Natural killer cell (primary cell): ENCODE measurements around the gene CXCL3. TPM values are rescaled to one million over a fixed set of nuclear protein-coding genes. Genes with fewer than 3 reads are reported as not detected.

Source experiments
- ATAC-seq, 3 donors: fragments of 150-1000 bp in 2 of 3; fragments of 200-7000 bp in 1 of 3; cut with Tn5 transposase; 1 replicate in 1 of 3; 2 replicates in 2 of 3; pipeline ENCODE4 v1.10.0; 2021; ENCODE audit warnings: mild to moderate bottlenecking in 2 of 3, moderate library complexity in 2 of 3
- DNase-seq, 2 donors: peaks; one replicate each; pipeline versions ENCODE4 v3.0.0 to v3.0.0-alpha.2; 2013 to 2021; ENCODE audit warnings: mixed read lengths in 1 of 2
- H3K27ac ChIP-seq: one replicate; pipeline ENCODE4 v1.5.1; 2013; ENCODE audit warnings: mild to moderate bottlenecking, low read length
- H3K27me3 ChIP-seq: one replicate; pipeline ENCODE4 v1.6.1; 2013; ENCODE audit warnings: low read length; ENCODE audit not compliant: control insufficient read depth, insufficient read depth
- H3K36me3 ChIP-seq: one replicate; pipeline ENCODE4 v1.6.1; 2013; ENCODE audit warnings: low read length; ENCODE audit not compliant: control insufficient read depth, insufficient read depth
- H3K4me1 ChIP-seq: one replicate; pipeline ENCODE4 v1.6.1; 2013; ENCODE audit warnings: low read length; ENCODE audit not compliant: control insufficient read depth, insufficient read depth
- H3K4me3 ChIP-seq: one replicate; pipeline ENCODE4 v1.5.1; 2013; ENCODE audit warnings: low read length
- H3K9me3 ChIP-seq: one replicate; pipeline ENCODE4 v1.6.1; 2013; ENCODE audit warnings: low read length; ENCODE audit not compliant: control insufficient read depth, insufficient read depth
- H3K27ac Mint-ChIP-seq, 2 donors: one replicate each; pipeline ENCODE4 v1.8.0; 2022; ENCODE audit warnings: mild to moderate bottlenecking in 2 of 2, mixed read lengths in 2 of 2, moderate library complexity in 1 of 2
- H3K27me3 Mint-ChIP-seq, 2 donors: one replicate each; pipeline ENCODE4 v1.8.0; 2022; ENCODE audit warnings: low read depth in 2 of 2, mixed read lengths in 2 of 2
- H3K36me3 Mint-ChIP-seq: one replicate; pipeline ENCODE4 v1.8.0; 2022; ENCODE audit warnings: mixed read lengths
- H3K4me1 Mint-ChIP-seq, 2 donors: one replicate each; pipeline ENCODE4 v1.8.0; 2022; ENCODE audit warnings: mixed read lengths in 2 of 2
- H3K4me3 Mint-ChIP-seq: one replicate; pipeline ENCODE4 v1.8.0; 2022; ENCODE audit warnings: mild to moderate bottlenecking, moderate library complexity, mixed read lengths
- H3K9me3 Mint-ChIP-seq, 2 donors: one replicate each; pipeline ENCODE4 v1.8.0; 2022; ENCODE audit warnings: mixed read lengths in 2 of 2
- WGBS: methylation state at CpG from one replicate; pipeline ENCODE4 v1.1.7; 2013; ENCODE audit warnings: missing lambda C conversion rate; ENCODE audit not compliant: insufficient coverage; 5-methylcytosine and 5-hydroxymethylcytosine counted together
- intact Hi-C: fragments of 100-400 bp; cut with micrococcal nuclease; formaldehyde crosslinking; loops from one replicate; pipeline ENCODE4 v1.14.2; 2022
- total RNA-seq, 4 donors: library from RNA; stranded (reverse); fragments of 120-200 nt in 1 of 4; gene quantifications; one replicate each; pipeline versions ENCODE4 v1.2.3 to v1.2.4, GENCODE V29; 2013 to 2022
- TF ChIP-seq, protein P1 (sequence below): fragments of 200-600 bp; IDR thresholded peaks from one replicate; pipeline ENCODE4 v1.8.0; 2022; ENCODE audit warnings: antibody characterized with exemption

Gene CXCL3
- total RNA-seq, 3 donors from 2014 or later (not counting 1 experiment from before 2014, with no cell fraction given), result 1.1 to 6.6 (median 3.5) TPM

GRCh38 chr4:74045247-74045646 lies 6.8 kb upstream of the CXCL3 start:
- Histone ChIP-seq H3K36me3 (no peaks in the 10 kb centered on the region), H3K27me3 (peaks cover 1% of the 10 kb centered on the region), H3K27ac (no peak overlapping the region), H3K9me3 (no peaks in the 10 kb centered on the region), H3K4me3 (no peak overlapping the region), H3K4me1 (no peaks in the 10 kb centered on the region)
- DNase-seq, result no peak
- intact Hi-C loops, result no loop called here
- peaks cover 6 to 8% of the 10 kb centered on the region in 2 donors for H3K9me3 Mint-ChIP-seq
- no peaks in the 10 kb centered on the region for H3K36me3 Mint-ChIP-seq
- TF ChIP-seq, protein P1, sequence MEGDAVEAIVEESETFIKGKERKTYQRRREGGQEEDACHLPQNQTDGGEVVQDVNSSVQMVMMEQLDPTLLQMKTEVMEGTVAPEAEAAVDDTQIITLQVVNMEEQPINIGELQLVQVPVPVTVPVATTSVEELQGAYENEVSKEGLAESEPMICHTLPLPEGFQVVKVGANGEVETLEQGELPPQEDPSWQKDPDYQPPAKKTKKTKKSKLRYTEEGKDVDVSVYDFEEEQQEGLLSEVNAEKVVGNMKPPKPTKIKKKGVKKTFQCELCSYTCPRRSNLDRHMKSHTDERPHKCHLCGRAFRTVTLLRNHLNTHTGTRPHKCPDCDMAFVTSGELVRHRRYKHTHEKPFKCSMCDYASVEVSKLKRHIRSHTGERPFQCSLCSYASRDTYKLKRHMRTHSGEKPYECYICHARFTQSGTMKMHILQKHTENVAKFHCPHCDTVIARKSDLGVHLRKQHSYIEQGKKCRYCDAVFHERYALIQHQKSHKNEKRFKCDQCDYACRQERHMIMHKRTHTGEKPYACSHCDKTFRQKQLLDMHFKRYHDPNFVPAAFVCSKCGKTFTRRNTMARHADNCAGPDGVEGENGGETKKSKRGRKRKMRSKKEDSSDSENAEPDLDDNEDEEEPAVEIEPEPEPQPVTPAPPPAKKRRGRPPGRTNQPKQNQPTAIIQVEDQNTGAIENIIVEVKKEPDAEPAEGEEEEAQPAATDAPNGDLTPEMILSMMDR, result no peak
- H3K27ac Mint-ChIP-seq, result no peak overlapping the region
- no peak for ATAC-seq
- no peak overlapping the region for H3K4me3 Mint-ChIP-seq
- no peaks in the 10 kb centered on the region for H3K4me1 Mint-ChIP-seq
- peaks cover 3 to 9% of the 10 kb centered on the region in 2 donors for H3K27me3 Mint-ChIP-seq
- WGBS, result 86% methylated on average over 3 of the region's 3 CpGs

DNA sequence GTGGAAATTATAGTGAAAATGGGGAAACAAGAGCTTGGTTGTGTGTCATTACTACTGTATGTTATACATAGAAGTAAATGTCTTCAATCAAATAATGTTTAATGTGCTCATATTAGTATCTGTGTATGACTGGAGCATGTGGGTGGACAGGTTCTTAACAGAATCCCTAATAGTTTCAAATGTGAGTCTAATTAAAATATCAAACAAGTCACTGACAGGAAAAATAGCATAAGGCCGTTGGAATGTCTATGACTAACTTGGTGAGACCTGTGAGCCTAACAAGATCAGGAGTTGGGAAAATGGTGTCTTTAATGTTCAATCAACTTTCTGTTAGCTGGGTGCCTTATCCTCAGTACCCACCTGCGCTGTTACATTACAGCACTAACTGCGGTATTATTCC lies 6.2 kb upstream of the CXCL3 start:
- Mint-ChIP-seq H3K27ac (no peak overlapping the region), H3K4me1 (no peaks in the 10 kb centered on the region), H3K4me3 (no peak overlapping the region), H3K27me3 (peaks cover 6 to 15% of the 10 kb centered on the region in 2 donors), H3K36me3 (no peaks in the 10 kb centered on the region), H3K9me3 (peaks cover 6 to 8% of the 10 kb centered on the region in 2 donors)
- no peak for DNase-seq
- TF ChIP-seq, protein P1, result no peak
- Histone ChIP-seq H3K4me1 (no peaks in the 10 kb centered on the region), H3K36me3 (no peaks in the 10 kb centered on the region), H3K4me3 (no peak overlapping the region), H3K27ac (no peak overlapping the region), H3K27me3 (peaks cover 4% of the 10 kb centered on the region), H3K9me3 (no peaks in the 10 kb centered on the region)
- 96% methylated on average over 3 of the region's 3 CpGs for WGBS
- no peak for ATAC-seq
- intact Hi-C loops, result no loop called here

DNA sequence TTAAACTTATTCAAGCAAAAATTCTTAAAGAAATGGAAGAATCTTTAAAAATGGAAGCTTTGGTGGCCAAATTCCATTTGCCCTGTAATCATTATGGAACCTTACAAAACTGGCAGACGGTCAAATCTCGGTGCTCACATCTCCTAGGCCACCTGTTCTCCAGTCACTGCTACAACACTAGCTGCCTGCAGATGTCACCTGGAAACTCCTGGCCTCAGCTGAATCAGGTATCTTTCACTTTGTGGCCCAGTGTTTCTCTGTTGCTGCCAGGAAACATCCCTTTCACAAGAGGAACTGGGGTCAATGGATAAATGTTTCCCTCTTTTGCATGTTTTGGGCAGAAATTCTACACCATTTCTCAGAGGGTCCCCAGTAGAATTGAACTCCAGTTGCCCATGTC lies 4.2 kb upstream of the CXCL3 start:
- H3K9me3 Mint-ChIP-seq, result peaks cover 2% of the 10 kb centered on the region in 2 donors
- no peak overlapping the region for H3K4me3 Mint-ChIP-seq
- Histone ChIP-seq H3K4me1 (peaks cover 10% of the 10 kb centered on the region), H3K4me3 (no peak overlapping the region), H3K9me3 (no peaks in the 10 kb centered on the region), H3K27me3 (peaks cover 14% of the 10 kb centered on the region), H3K27ac (no peak overlapping the region), H3K36me3 (no peaks in the 10 kb centered on the region)
- peaks cover 15 to 16% of the 10 kb centered on the region in 2 donors for H3K4me1 Mint-ChIP-seq
- ATAC-seq (no peak), DNase-seq (no peak)
- no peak overlapping the region for H3K27ac Mint-ChIP-seq
- TF ChIP-seq, protein P1, result no peak
- peaks cover 16 to 29% of the 10 kb centered on the region in 2 donors for H3K27me3 Mint-ChIP-seq
- intact Hi-C loops, result no loop called here
- H3K36me3 Mint-ChIP-seq, result no peaks in the 10 kb centered on the region
- 77% methylated on average over 2 of the region's 2 CpGs for WGBS

DNA sequence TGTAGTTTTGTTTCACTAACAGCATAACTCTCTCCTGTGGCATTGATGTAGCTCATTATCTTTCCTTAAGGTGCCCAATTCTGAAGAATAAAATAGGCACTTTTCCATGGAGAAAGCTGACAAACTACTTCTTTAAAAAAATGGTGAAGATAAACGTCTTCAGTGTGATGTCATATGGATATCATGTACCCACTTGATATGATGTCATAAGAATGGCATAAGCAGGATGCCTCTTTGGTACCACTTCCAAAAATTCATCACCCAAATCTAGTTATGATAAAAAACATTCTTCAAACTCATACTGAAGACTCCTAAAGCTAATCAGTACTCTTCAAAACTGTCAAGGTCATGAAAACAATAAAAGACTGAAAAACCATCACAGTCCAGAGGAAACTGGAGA lies 2.9 kb upstream of the CXCL3 start:
- Mint-ChIP-seq H3K27me3 (peaks cover 16 to 35% of the 10 kb centered on the region in 2 donors), H3K4me1 (peaks cover 16% of the 10 kb centered on the region in 2 donors), H3K27ac (no peak overlapping the region), H3K9me3 (peaks cover 2% of the 10 kb centered on the region in 2 donors), H3K4me3 (no peak overlapping the region), H3K36me3 (no peaks in the 10 kb centered on the region)
- Histone ChIP-seq H3K36me3 (no peaks in the 10 kb centered on the region), H3K27ac (no peak overlapping the region), H3K4me3 (no peak overlapping the region), H3K9me3 (no peaks in the 10 kb centered on the region), H3K4me1 (peaks cover 10% of the 10 kb centered on the region), H3K27me3 (peaks cover 17% of the 10 kb centered on the region)
- no peak for DNase-seq
- intact Hi-C loops, result no loop called here
- no CpG with 5 or more reads among the region's 1 CpG for WGBS
- TF ChIP-seq, protein P1, result no peak
- no peak for ATAC-seq
